Right lobe of liver (tissue), 4 donors: ENCODE data around the gene C2CD3.

ENCODE experiments used
- CTCF ChIP-seq, 4 donors: fragments of 200-600 bp in 3 of 4; fragments of 450-650 bp in 1 of 4; IDR thresholded peaks; one replicate each; pipeline versions ENCODE4 v1.5.1 to v1.8.0; 2016 to 2022; ENCODE audit warnings: antibody characterized with exemption in 4 of 4, mild to moderate bottlenecking in 2 of 4
- POLR2A ChIP-seq: fragments of 450-650 bp; IDR thresholded peaks from one replicate; pipeline ENCODE4 v1.6.1; 2017; ENCODE audit warnings: antibody characterized with exemption, mild to moderate bottlenecking
- donor health status: DM: no; HTN: no; CAD: no.
- donor health status: DM: no; HTN: no; CAD: no.
- donor health status: DM: no; HTN: yes; CAD: no.

- TF ChIP-seq CTCF (IDR thresholded peaks at IDR 0.05) (no peak), POLR2A (no peak)
These were observed 150.3 kb downstream of the C2CD3 start for GRCh38 chr11:74020539-74020938.
